GM18505 (cell line): ENCODE data around the gene PTPRG.

Experiments used
- ATAC-seq: cut with Tn5 transposase; IDR thresholded peaks from one replicate; pipeline ENCODE4 v1.9.1; 2021; ENCODE audit not compliant: unreplicated experiment
- POLR2A ChIP-seq: IDR thresholded peaks from 4 replicates; pipeline ENCODE4 v1.6.1; 2011; ENCODE audit warnings: borderline replicate concordance; ENCODE audit not compliant: insufficient read depth, insufficient read length; ENCODE audit errors: extremely low read depth

Gene PTPRG

GRCh38 chr3:62041681-62042080 lies 480.3 kb downstream of the PTPRG start:
- ATAC-seq = no peak

GRCh38 chr3:62044874-62045411 lies 483.6 kb downstream of the PTPRG start:
- no peak for ATAC-seq
- no peak for TF ChIP-seq POLR2A

More at GRCh38 chr3:62041681-62042080, 480.3 kb downstream of the PTPRG start:
- no peak for TF ChIP-seq POLR2A

- TF ChIP-seq POLR2A = no peak
- no peak for ATAC-seq
Measured at GRCh38 chr3:62046326-62046725, 485.0 kb downstream of the PTPRG start.

- no peak for ATAC-seq
- no peak for TF ChIP-seq POLR2A
Measured at GRCh38 chr3:62048577-62048976, 487.2 kb downstream of the PTPRG start.

- ATAC-seq = no peak
- no peak for TF ChIP-seq POLR2A
Measured at GRCh38 chr3:62049033-62049432, 487.7 kb downstream of the PTPRG start.

- TF ChIP-seq POLR2A = no peak
- no peak for ATAC-seq
Measured at GRCh38 chr3:62051506-62051905, 490.1 kb downstream of the PTPRG start.

GRCh38 chr3:62052331-62052730 lies 491.0 kb downstream of the PTPRG start:
- no peak for ATAC-seq
- TF ChIP-seq POLR2A = no peak

GRCh38 chr3:62056658-62057057 lies 495.3 kb downstream of the PTPRG start:
- ATAC-seq = no peak
- no peak for TF ChIP-seq POLR2A

GRCh38 chr3:62057339-62058047 lies 496.1 kb downstream of the PTPRG start:
- no peak for ATAC-seq

GRCh38 chr3:62065985-62066693 lies 504.8 kb downstream of the PTPRG start:
- no peak for TF ChIP-seq POLR2A
- ATAC-seq = no peak

More at GRCh38 chr3:62057339-62058047, 496.1 kb downstream of the PTPRG start:
- no peak for TF ChIP-seq POLR2A

- ATAC-seq = no peak
- TF ChIP-seq POLR2A = no peak
Measured at GRCh38 chr3:62068337-62068736, 507.0 kb downstream of the PTPRG start.

- no peak for TF ChIP-seq POLR2A
- no peak for ATAC-seq
Measured at GRCh38 chr3:62070891-62071290, 509.5 kb downstream of the PTPRG start.

- no peak for TF ChIP-seq POLR2A
Measured at GRCh38 chr3:62073038-62073437, 511.7 kb downstream of the PTPRG start.

GRCh38 chr3:62084558-62084957 lies 523.2 kb downstream of the PTPRG start:
- no peak for TF ChIP-seq POLR2A
- no peak for ATAC-seq

More at GRCh38 chr3:62073038-62073437, 511.7 kb downstream of the PTPRG start:
- ATAC-seq = no peak
